Endodermal cell (in vitro differentiated cells): ENCODE measurements around the gene VWA3A. TPM values are rescaled to one million over a fixed set of nuclear protein-coding genes. Genes with fewer than 3 reads are reported as not detected.

Experiments
- DNase-seq: peaks from one replicate; pipeline ENCODE4 v3.0.0-alpha.2; 2017
- H3K27ac ChIP-seq: 2 replicates; pipeline ENCODE4 v1.5.1; 2013; ENCODE audit warnings: mild to moderate bottlenecking, low read depth, low read length, moderate library complexity
- H3K27me3 ChIP-seq: 2 replicates; pipeline ENCODE4 v1.6.1; 2013; ENCODE audit warnings: mild to moderate bottlenecking, low read length, moderate library complexity; ENCODE audit not compliant: insufficient read depth, control insufficient read depth, poor library complexity, severe bottlenecking
- H3K36me3 ChIP-seq: 2 replicates; pipeline ENCODE4 v1.7.0; 2013; ENCODE audit warnings: mild to moderate bottlenecking, low read length, moderate library complexity; ENCODE audit not compliant: control insufficient read depth, insufficient read depth
- H3K4me1 ChIP-seq: one replicate; pipeline ENCODE4 v1.7.0; 2013; ENCODE audit warnings: low read length; ENCODE audit not compliant: control insufficient read depth, insufficient read depth
- H3K4me3 ChIP-seq: 2 replicates; pipeline ENCODE4 v1.5.1; 2013; ENCODE audit warnings: mild to moderate bottlenecking, low read length, moderate library complexity
- H3K9ac ChIP-seq: 2 replicates; pipeline ENCODE4 v1.6.1; 2013; ENCODE audit warnings: mild to moderate bottlenecking, low read length, moderate library complexity; ENCODE audit not compliant: poor library complexity, severe bottlenecking; ENCODE audit errors: extremely low read depth
- H3K9me3 ChIP-seq: 2 replicates; pipeline ENCODE4 v1.6.1; 2013; ENCODE audit warnings: mild to moderate bottlenecking, low read length, moderate library complexity; ENCODE audit not compliant: control insufficient read depth
- H3K27ac Mint-ChIP-seq: 2 replicates; pipeline ENCODE4 v1.8.0; 2020; ENCODE audit warnings: mixed read lengths
- H3K27me3 Mint-ChIP-seq: 2 replicates; pipeline ENCODE4 v1.8.0; 2021; ENCODE audit warnings: mild to moderate bottlenecking, mixed read lengths; ENCODE audit not compliant: insufficient read depth
- H3K36me3 Mint-ChIP-seq: 2 replicates; pipeline ENCODE4 v1.8.0; 2020; ENCODE audit warnings: low read depth, mixed read lengths
- H3K4me1 Mint-ChIP-seq: 2 replicates; pipeline ENCODE4 v1.8.0; 2020; ENCODE audit warnings: mixed read lengths
- H3K4me3 Mint-ChIP-seq: 2 replicates; pipeline ENCODE4 v1.8.0; 2020; ENCODE audit warnings: mild to moderate bottlenecking, moderate library complexity, mixed read lengths
- H3K9me3 Mint-ChIP-seq: 2 replicates; pipeline ENCODE4 v1.8.0; 2020; ENCODE audit warnings: mild to moderate bottlenecking, mixed read lengths
- WGBS, 2 experiments: methylation state at CpG; one replicate each; pipeline versions ENCODE4 v1.1.5 to v1.1.7; 2013; ENCODE audit warnings: missing lambda C conversion rate in 2 of 2, mixed read lengths in 1 of 2; ENCODE audit not compliant: insufficient coverage in 1 of 2, insufficient read length in 1 of 2; 5-methylcytosine and 5-hydroxymethylcytosine counted together
- total RNA-seq, 2 donors: library from RNA; stranded (reverse); fragmentation: NEBNext Ultra II Directional in 1 of 2; extraction: Animal tissue kit (Norgen Biotek cat#: 25700) in 1 of 2; gene quantifications; 2 replicates in 1 of 2; 3 replicates in 1 of 2; pipeline ENCODE4 v1.2.1, GENCODE V29; 2021
- TF ChIP-seq, protein P1 (sequence below): fragments of 200-600 bp; sonication (generic); conservative IDR thresholded peaks from 2 replicates; pipeline ENCODE4 v1.5.0; 2021; ENCODE audit warnings: antibody characterized with exemption, mild to moderate bottlenecking

Gene VWA3A
- total RNA-seq, 2 donors from 2014 or later = 0.18 to 0.40 TPM

DNA sequence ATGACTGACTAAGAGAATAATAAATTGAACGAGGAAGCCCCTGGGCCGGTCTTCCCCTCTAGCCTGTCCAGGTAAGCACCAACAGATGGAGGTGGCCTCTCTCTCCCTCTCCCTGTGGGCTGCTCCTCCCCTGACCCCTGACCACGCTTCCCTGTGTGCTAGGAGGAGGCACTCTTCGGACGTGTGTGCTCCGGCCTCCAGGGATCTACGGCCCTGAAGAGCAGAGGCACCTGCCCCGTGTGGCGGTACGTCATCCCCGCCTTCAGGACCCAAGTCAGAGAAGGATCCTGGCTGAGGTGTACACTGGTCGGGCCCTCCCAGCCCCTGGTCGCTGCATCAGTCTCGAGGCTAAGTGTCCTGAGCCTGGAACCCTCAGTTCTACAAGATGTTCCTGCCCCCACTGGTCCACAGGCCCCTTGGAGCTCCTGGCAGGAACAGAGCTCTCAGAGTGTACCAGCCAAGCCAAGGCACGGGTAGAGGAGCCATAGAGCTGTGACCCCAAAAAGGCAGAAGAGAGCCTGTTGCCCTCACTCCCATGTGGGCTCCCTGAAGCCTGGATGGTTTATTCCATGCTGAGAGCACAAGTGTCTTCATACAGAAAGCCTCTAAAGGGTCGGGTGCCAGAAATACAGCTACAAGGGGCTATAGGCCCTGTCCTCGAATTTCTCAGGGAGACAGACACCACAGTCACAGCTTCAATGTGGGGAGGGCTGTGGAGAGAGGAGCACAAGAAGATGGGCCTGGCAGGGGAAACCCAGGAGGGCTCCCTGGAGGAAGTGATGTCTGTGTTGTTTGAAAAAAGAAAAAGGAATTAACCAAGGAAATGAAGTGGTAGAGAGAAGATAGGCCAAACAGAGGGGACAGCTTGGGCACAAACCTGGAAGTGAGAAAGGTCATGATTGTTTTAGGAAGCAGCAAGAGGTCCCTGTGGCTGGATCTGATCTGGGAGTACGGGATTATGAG lies 85.9 kb downstream of the VWA3A start:
- no peaks in the 10 kb centered on the region for H3K9me3 Mint-ChIP-seq
- no peaks in the 10 kb centered on the region for H3K27me3 ChIP-seq
- H3K27ac ChIP-seq = no peak overlapping the region
- no peak overlapping the region for H3K27ac Mint-ChIP-seq
- no peaks in the 10 kb centered on the region for H3K36me3 Mint-ChIP-seq
- no peak overlapping the region for H3K4me3 Mint-ChIP-seq
- H3K4me3 ChIP-seq = no peak overlapping the region
- no peak overlapping the region for H3K9ac ChIP-seq
- H3K4me1 Mint-ChIP-seq = no peaks in the 10 kb centered on the region
- WGBS, 2 experiments = 87% methylated on average over 12 to 18 of the region's 18 CpGs
- H3K4me1 ChIP-seq = no peaks in the 10 kb centered on the region
- TF ChIP-seq, protein P1, sequence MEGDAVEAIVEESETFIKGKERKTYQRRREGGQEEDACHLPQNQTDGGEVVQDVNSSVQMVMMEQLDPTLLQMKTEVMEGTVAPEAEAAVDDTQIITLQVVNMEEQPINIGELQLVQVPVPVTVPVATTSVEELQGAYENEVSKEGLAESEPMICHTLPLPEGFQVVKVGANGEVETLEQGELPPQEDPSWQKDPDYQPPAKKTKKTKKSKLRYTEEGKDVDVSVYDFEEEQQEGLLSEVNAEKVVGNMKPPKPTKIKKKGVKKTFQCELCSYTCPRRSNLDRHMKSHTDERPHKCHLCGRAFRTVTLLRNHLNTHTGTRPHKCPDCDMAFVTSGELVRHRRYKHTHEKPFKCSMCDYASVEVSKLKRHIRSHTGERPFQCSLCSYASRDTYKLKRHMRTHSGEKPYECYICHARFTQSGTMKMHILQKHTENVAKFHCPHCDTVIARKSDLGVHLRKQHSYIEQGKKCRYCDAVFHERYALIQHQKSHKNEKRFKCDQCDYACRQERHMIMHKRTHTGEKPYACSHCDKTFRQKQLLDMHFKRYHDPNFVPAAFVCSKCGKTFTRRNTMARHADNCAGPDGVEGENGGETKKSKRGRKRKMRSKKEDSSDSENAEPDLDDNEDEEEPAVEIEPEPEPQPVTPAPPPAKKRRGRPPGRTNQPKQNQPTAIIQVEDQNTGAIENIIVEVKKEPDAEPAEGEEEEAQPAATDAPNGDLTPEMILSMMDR = no peak
- H3K9me3 ChIP-seq = no peaks in the 10 kb centered on the region
- H3K36me3 ChIP-seq = no peaks in the 10 kb centered on the region
- peaks cover 7% of the 10 kb centered on the region for H3K27me3 Mint-ChIP-seq
- no peak for DNase-seq

DNA sequence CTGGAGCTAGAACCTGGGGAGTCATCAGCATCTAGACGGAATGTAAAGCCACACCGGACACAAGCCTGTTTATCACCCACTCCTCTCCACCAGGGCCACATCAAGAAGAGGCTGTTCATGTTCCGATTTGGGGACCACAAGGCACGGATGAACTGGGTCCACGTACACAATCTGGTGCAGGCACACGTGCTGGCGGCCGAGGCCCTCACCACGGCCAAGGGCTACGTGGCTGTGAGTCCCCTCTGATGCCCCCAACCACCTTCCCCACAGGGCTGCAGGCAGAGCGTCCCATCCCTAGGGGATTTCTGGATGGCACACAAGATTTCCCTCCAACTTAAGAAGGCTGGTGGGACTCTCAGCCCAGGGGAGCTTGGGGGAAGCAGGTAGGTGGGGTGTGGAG lies 89.1 kb downstream of the VWA3A start:
- TF ChIP-seq, protein P1 = no peak
- Histone ChIP-seq H3K36me3 (no peaks in the 10 kb centered on the region), H3K27me3 (no peaks in the 10 kb centered on the region), H3K9me3 (no peaks in the 10 kb centered on the region), H3K9ac (no peak overlapping the region), H3K27ac (no peak overlapping the region), H3K4me1 (no peaks in the 10 kb centered on the region), H3K4me3 (no peak overlapping the region)
- H3K36me3 Mint-ChIP-seq = no peaks in the 10 kb centered on the region
- no peak overlapping the region for H3K27ac Mint-ChIP-seq
- no peak for DNase-seq
- H3K27me3 Mint-ChIP-seq = peaks cover 7% of the 10 kb centered on the region
- 87 to 88% methylated on average over 8 to 11 of the region's 11 CpGs for WGBS, 2 experiments
- H3K4me1 Mint-ChIP-seq = no peaks in the 10 kb centered on the region
- no peak overlapping the region for H3K4me3 Mint-ChIP-seq
- H3K9me3 Mint-ChIP-seq = no peaks in the 10 kb centered on the region

DNA sequence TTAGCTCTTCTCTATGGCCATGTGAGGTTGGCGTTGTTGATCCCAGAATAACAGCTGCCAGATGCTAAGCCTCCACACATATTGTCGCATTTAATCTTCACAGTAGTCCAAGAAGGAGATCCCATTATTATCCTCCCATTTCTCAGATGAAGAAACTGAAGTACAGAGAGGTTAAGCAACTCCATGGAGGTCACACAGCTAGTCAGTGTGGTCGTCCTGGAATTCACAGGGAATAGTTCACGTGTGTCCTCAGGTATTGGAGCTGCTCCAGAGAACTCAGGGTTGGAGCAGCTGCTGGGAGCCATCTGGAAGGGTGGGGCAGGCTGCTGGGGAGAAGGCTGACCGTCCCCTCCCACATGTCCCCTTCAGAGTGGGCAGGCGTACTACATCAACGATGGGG lies 89.5 kb downstream of the VWA3A start:
- H3K4me1 Mint-ChIP-seq = no peaks in the 10 kb centered on the region
- Histone ChIP-seq H3K9ac (no peak overlapping the region), H3K27me3 (no peaks in the 10 kb centered on the region), H3K4me3 (no peak overlapping the region), H3K27ac (no peak overlapping the region), H3K4me1 (no peaks in the 10 kb centered on the region), H3K9me3 (no peaks in the 10 kb centered on the region), H3K36me3 (no peaks in the 10 kb centered on the region)
- no peak overlapping the region for H3K27ac Mint-ChIP-seq
- 86 to 88% methylated on average over 6 to 7 of the region's 7 CpGs for WGBS, 2 experiments
- no peak overlapping the region for H3K4me3 Mint-ChIP-seq
- no peaks in the 10 kb centered on the region for H3K36me3 Mint-ChIP-seq
- TF ChIP-seq, protein P1 = no peak
- H3K27me3 Mint-ChIP-seq = peaks cover 7% of the 10 kb centered on the region
- DNase-seq = no peak
- no peaks in the 10 kb centered on the region for H3K9me3 Mint-ChIP-seq
